Panc1 (cell line): ENCODE data around the gene LITAFD. TPM values are rescaled to one million over a fixed set of nuclear protein-coding genes. Genes with fewer than 3 reads are reported as not detected.

Experiments
- ATAC-seq: fragments of 200-7000 bp; cut with Tn5 transposase; 2 replicates; pipeline ENCODE4 v1.9.1; 2020; ENCODE audit warnings: mild to moderate bottlenecking, moderate library complexity
- BruUV-seq: library from RNA; stranded (reverse); fragments of 400-500 nt; replicated peaks from 2 replicates; lab custom pipeline; 2021; lab: Mats Ljungman, UMichigan
- CTCF ChIA-PET: fragments of 300-600 bp; sonication (Branson Sonifier 250); formaldehyde crosslinking; loops from one replicate; lab custom pipeline; 2022; ENCODE audit warnings: antibody characterized with exemption; lab: Charles Lee
- POLR2A ChIA-PET: fragments of 300-600 bp; sonication (Branson Sonifier 250); formaldehyde crosslinking; loops from one replicate; lab custom pipeline; 2022; ENCODE audit warnings: antibody characterized with exemption; lab: Charles Lee
- DNase-seq: peaks from one replicate; pipeline ENCODE4 v3.0.0-alpha.2; 2010; ENCODE audit warnings: low read depth, low spot score
- H3K27ac ChIP-seq: 2 replicates; pipeline ENCODE4 v1.5.1; 2011; ENCODE audit warnings: mild to moderate bottlenecking, low read length, inconsistent platforms
- H3K27me3 ChIP-seq: fragments of 200-500 bp; sonication (Bioruptor generic); 2 replicates; pipeline ENCODE4 v1.6.0; 2014; ENCODE audit warnings: low read length, inconsistent platforms; ENCODE audit not compliant: control insufficient read depth, insufficient read depth
- H3K36me3 ChIP-seq: fragments of 200-500 bp; sonication (Bioruptor generic); 2 replicates; pipeline ENCODE4 v1.5.1; 2014; ENCODE audit warnings: inconsistent platforms, mild to moderate bottlenecking, low read length, moderate library complexity; ENCODE audit not compliant: control insufficient read depth, insufficient read depth
- H3K4me1 ChIP-seq: 2 replicates; pipeline ENCODE4 v1.5.1; 2011; ENCODE audit warnings: inconsistent platforms, mild to moderate bottlenecking, low read length, moderate library complexity; ENCODE audit not compliant: control insufficient read depth, insufficient read depth
- H3K4me3 ChIP-seq, 2 experiments: 2 replicates each; pipeline ENCODE4 v1.5.1; 2011 to 2012; ENCODE audit warnings: low read depth in 2 of 2, low read length in 2 of 2, mild to moderate bottlenecking in 2 of 2, inconsistent platforms in 1 of 2, moderate library complexity in 1 of 2
- H3K9me3 ChIP-seq: fragments of 200-500 bp; sonication (Bioruptor generic); 2 replicates; pipeline ENCODE4 v1.5.1; 2014; ENCODE audit warnings: low read depth, mild to moderate bottlenecking, inconsistent platforms, low read length, moderate library complexity; ENCODE audit not compliant: control insufficient read depth, insufficient read depth
- CTCF ChIP-seq: fragments of 450-650 bp; IDR thresholded peaks from 2 replicates; pipeline ENCODE4 v1.5.1; 2017; ENCODE audit warnings: mild to moderate bottlenecking
- REST ChIP-seq, 2 experiments: IDR thresholded peaks; 2 replicates each; pipeline ENCODE4 v1.6.1; 2011 to 2012; ENCODE audit warnings: low read depth in 2 of 2, control low read depth in 1 of 2, low read length in 1 of 2, mild to moderate bottlenecking in 1 of 2, moderate library complexity in 1 of 2; ENCODE audit not compliant: insufficient read depth in 1 of 2
- SIN3A ChIP-seq: IDR thresholded peaks from 2 replicates; pipeline ENCODE4 v1.6.1; 2012; ENCODE audit warnings: low read depth, mild to moderate bottlenecking, low read length, moderate library complexity, borderline replicate concordance; ENCODE audit not compliant: insufficient read depth
- TCF7L2 ChIP-seq: IDR thresholded peaks from 2 replicates; pipeline ENCODE4 v1.6.1; 2011; ENCODE audit warnings: mild to moderate bottlenecking, low read depth, low read length, inconsistent platforms
- in situ Hi-C: cut with HindIII; loops from 2 replicates; pipeline ENCODE4 v1.10.0; 2016; ENCODE audit warnings: low sequenced_read_pairs, low pct_unique_long_range_greater_than_20kb
- intact Hi-C: fragments of 100-400 bp; cut with micrococcal nuclease; formaldehyde crosslinking; loops from one replicate; pipeline ENCODE4 v1.10.0; 2022; ENCODE audit not compliant: unreplicated experiment
- total RNA-seq: library from RNA; stranded (reverse); gene quantifications from one replicate; pipeline ENCODE4 v1.2.1, GENCODE V29; 2021; ENCODE audit not compliant: unreplicated experiment

Gene LITAFD
- total RNA-seq, 1 experiment from 2014 or later = not detected

DNA sequence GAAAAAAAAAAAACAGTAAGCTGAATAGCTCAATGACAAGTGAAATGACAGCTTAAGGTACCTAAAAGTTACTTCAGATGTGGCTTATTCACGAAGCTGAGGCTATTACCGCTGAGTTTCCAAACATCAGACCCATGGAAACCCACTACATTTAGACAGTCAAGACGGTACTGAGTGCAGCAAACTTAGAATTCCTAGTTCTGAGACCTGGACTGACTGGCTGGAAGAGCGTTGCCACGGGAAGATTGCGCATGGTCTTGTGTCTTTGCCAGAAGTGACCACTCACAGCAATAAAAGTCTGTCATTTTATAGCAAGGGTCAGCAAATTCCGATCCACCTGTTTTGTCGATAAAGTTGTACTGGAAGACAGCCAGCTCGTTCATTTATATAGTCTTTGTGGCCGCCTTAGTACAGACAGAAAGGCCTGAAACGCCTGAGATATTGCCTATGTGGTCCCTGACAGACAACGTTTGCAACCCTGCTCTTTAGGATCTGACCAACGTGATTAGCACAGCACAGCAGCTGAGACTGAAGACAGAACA, 19.2 kb downstream of the LITAFD start:
- no TSS peak for BruUV-seq
- CTCF ChIA-PET = interaction anchor here (0.6 kb wide), 1 partner anchor 158 kb away, joined by 9 read pairs; no protein-coding TSS in a partner anchor
- H3K4me1 ChIP-seq = no peaks in the 10 kb centered on the region
- no peaks in the 10 kb centered on the region for H3K9me3 ChIP-seq
- no peak for TF ChIP-seq CTCF
- H3K27me3 ChIP-seq = no peaks in the 10 kb centered on the region
- POLR2A ChIA-PET = no interaction called here
- H3K27ac ChIP-seq = no peak overlapping the region
- in situ Hi-C loops (no loop called here), intact Hi-C loops (no loop called here)
- ATAC-seq = no peak
- no peak overlapping the region for H3K4me3 ChIP-seq
- H3K36me3 ChIP-seq = peaks cover 45% of the 10 kb centered on the region
- no peak for DNase-seq

DNA sequence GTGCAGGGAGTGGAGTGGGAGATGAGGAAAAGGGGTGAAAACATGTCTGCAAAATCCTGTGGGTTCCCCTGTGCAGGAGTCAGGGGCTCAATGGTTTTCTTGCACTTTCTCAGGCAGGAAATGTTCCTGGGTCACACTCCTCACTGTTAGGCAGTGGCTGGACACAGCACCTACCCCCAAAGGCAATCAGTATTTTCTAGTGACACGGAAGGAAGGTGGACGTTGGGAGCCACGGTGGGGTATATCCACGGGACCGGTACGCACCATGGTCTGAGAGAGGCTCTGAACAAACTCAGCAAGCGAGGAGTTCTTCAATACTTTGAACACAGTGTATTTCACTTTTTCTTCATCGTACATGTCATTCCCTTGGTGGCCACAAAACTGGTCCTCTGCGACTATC, 20.9 kb downstream of the LITAFD start:
- ATAC-seq (no peak), DNase-seq (no peak)
- Histone ChIP-seq H3K27ac (no peak overlapping the region), H3K4me1 (no peaks in the 10 kb centered on the region), H3K4me3 (no peak overlapping the region), H3K36me3 (peaks cover 47% of the 10 kb centered on the region), H3K27me3 (no peaks in the 10 kb centered on the region), H3K9me3 (no peaks in the 10 kb centered on the region)
- TF ChIP-seq REST (IDR thresholded peaks at IDR 0.05; ENCODE audit: insufficient read depth in 1 of 2, low read depth in 2 of 2, low read length in 1 of 2) (no peak), TCF7L2 (no peak), CTCF (no peak), SIN3A (no peak)
- POLR2A ChIA-PET = no interaction called here
- BruUV-seq = no TSS peak
- in situ Hi-C loops (no loop called here), intact Hi-C loops (no loop called here)
- CTCF ChIA-PET = no interaction called here
